GM11168 (cell line): ENCODE results near the gene KLHL22.

Experiments used
- in situ Hi-C: fragments of 300-500 bp; cut with MboI; formaldehyde crosslinking; loops from one replicate; pipeline ENCODE4 v1.12.0; 2022; ENCODE audit warnings: low sequenced_read_pairs; ENCODE audit not compliant: unreplicated experiment

The KLHL22 gene

DNA sequence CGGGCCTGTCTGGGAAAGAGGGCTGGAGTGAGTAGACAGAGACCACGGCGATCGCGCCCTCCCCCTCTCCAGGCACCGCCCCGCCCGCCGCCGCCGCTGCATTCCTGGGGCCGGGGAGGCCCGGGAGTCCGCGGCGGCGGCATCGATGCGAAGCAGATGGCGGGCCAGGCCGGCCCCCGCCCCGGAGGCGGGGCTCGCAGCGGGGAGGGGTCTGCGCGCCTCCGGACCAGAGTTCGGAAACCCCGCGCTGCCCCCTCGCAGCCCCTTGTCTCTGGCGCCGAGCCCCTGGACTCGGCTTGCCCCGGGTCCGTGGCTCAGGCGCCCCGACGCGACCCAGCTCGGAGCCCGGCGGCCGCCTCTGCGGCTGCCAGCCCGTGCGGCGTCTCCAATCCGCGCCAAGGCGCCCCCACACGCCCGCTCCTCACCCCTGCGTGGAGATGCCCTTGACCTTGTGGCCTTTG is 59.3 kb downstream of the KLHL22 start:
- in situ Hi-C loops: no loop called here

GRCh38 chr22:20435436-20436306 is 59.9 kb downstream of the KLHL22 start:
- in situ Hi-C loops: no loop called here

GRCh38 chr22:20434773-20435172 is 60.8 kb downstream of the KLHL22 start:
- in situ Hi-C loops: no loop called here

- in situ Hi-C loops: no loop called here
Measured at GRCh38 chr22:20434264-20434751, 61.3 kb downstream of the KLHL22 start.

DNA sequence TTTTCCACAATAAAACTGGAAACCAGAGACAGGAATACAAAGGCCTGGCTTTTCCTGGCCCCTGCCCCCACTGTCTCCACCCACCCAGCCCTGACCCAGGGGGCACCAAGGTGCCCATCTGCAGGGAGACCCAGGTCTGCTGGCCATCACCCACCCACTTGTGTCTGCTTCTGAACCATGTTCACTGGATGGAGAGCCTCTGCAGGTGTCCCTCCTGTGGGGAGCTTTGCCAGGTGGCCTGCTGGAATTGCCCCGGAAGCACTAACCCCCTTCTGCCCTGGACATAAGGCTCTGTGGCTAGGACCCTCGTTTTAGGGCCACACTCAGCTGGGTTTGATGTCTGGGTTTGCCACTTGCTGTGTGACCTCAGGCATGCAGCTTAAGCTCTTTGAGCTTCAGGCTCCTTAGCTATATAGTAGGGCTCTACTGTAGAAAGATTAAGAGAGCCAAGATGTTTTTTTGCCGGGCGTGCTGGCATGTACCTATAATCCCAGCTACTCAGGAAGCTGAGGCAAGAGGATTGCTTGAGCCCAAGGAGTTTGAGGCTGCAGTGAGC is 61.8 kb downstream of the KLHL22 start:
- in situ Hi-C loops: no loop called here

- in situ Hi-C loops: no loop called here
Measured at GRCh38 chr22:20433191-20433590, 62.4 kb downstream of the KLHL22 start.

DNA sequence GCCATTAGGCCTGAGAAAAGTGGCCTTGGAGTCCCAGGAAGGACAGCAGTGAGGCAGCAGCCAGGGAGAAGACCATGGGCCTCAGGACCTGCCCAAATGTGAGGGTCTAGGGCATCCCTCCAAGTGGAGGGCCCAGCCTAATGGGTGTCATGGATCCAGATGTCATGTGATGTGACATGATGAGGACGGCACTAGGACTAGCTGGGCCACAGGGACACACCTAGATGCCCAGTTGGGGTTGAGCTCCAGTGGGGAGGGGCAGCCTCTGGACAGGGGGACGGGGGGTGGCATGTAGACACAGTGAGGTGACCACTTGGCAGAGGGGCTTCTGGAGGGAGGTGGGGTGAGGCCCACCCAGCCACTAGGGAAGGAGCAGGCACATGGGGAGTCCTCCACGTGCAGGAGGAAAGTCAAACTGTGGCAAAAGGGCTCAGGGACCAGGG is 63.3 kb downstream of the KLHL22 start:
- in situ Hi-C loops: no loop called here

GRCh38 chr22:20431511-20432192 is 63.9 kb downstream of the KLHL22 start:
- in situ Hi-C loops: no loop called here

GRCh38 chr22:20430720-20431510 is 64.7 kb downstream of the KLHL22 start:
- in situ Hi-C loops: no loop called here

- in situ Hi-C loops: no loop called here
Measured at GRCh38 chr22:20430101-20430719, 65.4 kb downstream of the KLHL22 start.

GRCh38 chr22:20429254-20430100 is 66.1 kb downstream of the KLHL22 start:
- in situ Hi-C loops: no loop called here

DNA sequence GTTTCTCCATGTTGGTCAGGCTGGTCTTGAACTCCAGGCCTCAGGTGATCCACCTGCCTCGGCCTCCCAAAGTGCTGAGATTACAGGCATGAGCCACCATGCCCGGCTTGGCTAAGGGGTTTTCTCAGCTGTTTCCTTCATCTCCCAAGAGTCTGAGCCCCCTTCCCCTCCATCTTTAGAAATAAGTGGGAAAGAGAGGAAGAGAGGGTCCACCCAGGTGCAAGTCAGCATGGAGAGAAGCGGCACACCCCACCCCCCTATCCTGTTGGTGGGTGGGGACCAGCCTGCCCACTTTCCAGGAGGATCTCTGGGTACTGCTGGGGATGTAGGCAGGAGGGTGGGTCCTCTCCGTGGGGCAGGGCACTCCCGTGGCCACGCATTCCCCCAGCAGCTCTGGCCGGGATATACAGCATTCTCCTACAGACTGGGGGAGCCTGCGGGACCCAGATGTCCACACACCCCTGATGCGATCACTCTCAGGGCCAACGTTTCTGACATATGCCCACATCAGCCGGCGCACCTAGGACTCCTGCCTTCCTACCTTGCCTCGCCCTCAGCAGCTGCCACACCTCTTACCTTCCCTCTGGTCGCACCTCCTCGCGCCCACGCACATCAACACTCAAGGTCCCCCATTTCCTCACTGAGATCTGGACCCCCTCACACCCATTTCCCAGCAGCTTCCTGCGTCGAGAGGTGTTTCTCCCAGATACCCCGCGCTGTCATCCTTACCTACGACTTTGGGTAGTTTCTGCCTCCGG is 66.9 kb downstream of the KLHL22 start:
- in situ Hi-C loops: no loop called here

GRCh38 chr22:20427945-20428417 is 67.6 kb downstream of the KLHL22 start:
- in situ Hi-C loops: no loop called here

DNA sequence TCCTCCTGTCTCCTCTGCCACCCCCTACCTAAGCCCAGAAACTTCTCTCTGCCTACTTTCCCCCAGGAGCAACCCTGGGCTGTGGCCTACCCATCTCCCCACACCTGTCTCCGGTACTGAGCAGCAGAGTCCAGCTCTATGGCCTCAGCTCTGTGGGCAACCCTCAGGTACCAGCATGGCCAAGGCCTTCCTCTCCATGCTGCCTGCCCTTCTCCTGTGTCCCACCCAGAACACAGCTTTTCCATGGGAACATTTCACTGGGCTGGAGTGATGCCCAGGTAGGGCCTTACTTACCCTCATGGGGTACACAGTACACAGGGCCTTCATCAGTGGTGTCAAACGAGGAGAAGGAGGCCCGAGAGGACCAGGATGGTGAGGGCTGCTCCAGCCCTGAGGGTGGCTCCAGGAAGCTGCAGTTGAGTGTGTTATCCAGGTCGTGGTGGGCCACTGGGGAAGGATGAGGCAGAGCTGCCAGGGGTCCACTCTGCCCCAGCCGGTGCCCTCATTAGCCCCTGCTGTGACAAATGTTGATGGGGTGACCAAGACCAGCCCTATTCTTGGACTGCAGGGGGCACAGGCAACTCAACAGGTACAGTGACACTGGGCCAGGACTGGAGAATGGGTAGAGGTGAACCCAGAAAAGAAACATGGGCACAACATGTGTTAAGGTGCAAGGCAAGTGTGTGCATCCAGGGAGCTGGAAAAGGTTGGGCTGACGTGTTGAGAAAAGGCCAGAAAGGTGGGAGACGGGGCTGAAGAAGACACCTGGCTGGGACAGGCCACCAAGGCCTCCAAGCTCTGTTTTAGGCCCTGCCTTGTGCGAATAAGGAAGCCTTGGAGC is 68.3 kb downstream of the KLHL22 start:
- in situ Hi-C loops: no loop called here

GRCh38 chr22:20426259-20426615 is 69.4 kb downstream of the KLHL22 start:
- in situ Hi-C loops: no loop called here

DNA sequence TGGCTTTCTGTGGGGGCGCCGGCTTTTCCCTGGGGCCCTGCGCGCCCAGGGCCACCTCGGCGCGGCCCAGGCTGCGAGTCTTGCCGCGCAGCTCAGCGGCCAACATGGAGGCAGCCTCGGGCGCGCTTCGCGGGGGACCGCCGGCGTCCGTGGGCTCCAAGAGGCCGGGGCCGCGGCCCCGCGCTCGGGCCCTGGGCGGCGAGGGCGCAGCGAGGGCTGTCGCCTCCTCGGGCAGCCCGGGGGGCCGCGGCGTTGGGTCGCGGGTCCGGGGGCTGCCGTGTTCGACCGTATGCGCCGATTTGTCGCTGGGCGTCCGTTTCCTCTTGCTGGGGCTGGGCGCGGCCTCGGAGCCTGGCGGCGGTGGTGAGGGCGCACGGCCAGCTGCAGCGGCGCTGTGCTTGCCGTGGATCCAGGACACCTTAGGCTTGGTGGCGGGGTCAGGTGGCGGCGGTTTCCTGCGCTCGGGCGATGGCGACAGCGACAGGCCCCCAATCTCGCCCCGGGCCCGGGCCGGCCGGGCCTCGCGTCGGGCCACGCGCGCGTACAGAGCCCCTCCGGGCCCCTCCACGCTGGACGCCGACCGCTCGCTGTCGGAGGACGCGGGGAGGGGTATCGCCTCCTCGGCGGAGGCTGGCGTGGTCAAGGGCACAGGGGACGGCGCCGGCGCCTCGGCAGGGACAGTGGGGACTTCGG is 69.9 kb downstream of the KLHL22 start:
- in situ Hi-C loops: no loop called here
